Suprapubic skin (tissue), 3 donors: ENCODE measurements around the gene GRB10.

Experiments used
- EP300 ChIP-seq: sonication (generic); formaldehyde crosslinking; IDR thresholded peaks from one replicate; pipeline ENCODE4 v1.6.1; 2017; ENCODE audit warnings: antibody characterized with exemption
- POLR2A ChIP-seq, 2 donors: fragments of 450-650 bp; IDR thresholded peaks; one replicate each; pipeline ENCODE4 v1.6.1; 2017; ENCODE audit warnings: antibody characterized with exemption in 2 of 2, mild to moderate bottlenecking in 2 of 2, moderate library complexity in 2 of 2
- TF ChIP-seq, protein P1 (sequence below), 2 donors: fragments of 200-600 bp in 1 of 2; fragments of 450-650 bp in 1 of 2; sonication (generic) in 1 of 2; IDR thresholded peaks; one replicate each; pipeline ENCODE4 v1.5.1; 2016 to 2019; ENCODE audit warnings: antibody characterized with exemption in 2 of 2, mild to moderate bottlenecking in 1 of 2, moderate library complexity in 1 of 2

DNA sequence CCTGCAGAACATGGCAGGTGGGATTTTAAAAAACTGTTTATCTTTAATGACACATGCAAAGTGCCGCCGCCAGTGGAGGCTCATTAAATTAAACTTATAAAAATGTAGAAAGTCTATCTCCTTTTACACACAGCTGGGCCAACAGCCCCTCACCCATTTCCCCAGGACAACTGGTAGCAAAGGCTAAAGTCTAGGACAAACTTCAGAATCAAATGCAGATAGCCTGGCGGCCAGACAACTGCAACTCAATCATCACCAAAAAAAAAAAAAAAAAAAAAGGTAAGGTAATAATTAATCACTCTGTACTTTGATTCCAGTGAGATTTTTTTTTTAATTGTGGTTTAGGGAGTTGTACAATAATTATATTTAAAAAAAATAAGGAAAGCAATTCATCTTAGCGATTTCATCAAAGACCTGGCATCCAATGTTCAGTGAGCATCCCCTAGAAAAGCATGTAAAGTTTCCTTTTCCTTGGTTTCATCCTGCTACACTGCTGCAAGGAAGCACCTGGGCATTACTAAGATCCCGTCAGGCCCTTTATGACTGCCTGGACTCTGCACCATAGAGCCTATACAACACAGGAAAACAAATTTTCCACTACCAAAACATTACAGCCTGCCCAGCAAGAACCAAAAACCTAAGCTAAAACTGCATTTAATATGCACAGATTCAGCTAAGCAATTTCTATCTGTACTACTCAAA, 98.5 kb downstream of the GRB10 start:
- TF ChIP-seq, protein P1, sequence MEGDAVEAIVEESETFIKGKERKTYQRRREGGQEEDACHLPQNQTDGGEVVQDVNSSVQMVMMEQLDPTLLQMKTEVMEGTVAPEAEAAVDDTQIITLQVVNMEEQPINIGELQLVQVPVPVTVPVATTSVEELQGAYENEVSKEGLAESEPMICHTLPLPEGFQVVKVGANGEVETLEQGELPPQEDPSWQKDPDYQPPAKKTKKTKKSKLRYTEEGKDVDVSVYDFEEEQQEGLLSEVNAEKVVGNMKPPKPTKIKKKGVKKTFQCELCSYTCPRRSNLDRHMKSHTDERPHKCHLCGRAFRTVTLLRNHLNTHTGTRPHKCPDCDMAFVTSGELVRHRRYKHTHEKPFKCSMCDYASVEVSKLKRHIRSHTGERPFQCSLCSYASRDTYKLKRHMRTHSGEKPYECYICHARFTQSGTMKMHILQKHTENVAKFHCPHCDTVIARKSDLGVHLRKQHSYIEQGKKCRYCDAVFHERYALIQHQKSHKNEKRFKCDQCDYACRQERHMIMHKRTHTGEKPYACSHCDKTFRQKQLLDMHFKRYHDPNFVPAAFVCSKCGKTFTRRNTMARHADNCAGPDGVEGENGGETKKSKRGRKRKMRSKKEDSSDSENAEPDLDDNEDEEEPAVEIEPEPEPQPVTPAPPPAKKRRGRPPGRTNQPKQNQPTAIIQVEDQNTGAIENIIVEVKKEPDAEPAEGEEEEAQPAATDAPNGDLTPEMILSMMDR (IDR thresholded peaks at IDR 0.05), result no peak
- TF ChIP-seq POLR2A (IDR thresholded peaks at IDR 0.05) (no peak), EP300 (no peak)
